SK-N-SH treated with all-trans-retinoic acid at 6 μM for 48 hours (cell line): ENCODE data around the gene HACD2.
"Not testable (repeated sequence)": the region's sequence is repeated elsewhere in the genome, so short reads cannot be mapped to it uniquely, and the experiment has no call there.

Experiments
- ATAC-seq: fragments of 200-7000 bp; cut with Tn5 transposase; 3 replicates; pipeline ENCODE4 v1.9.1; 2020; ENCODE audit warnings: mild to moderate bottlenecking, moderate library complexity
- ARNTL ChIP-seq: fragments of 450-650 bp; formaldehyde crosslinking; IDR thresholded peaks from 2 replicates; pipeline ENCODE4 v1.5.0; 2020; ENCODE audit warnings: low read depth, mild to moderate bottlenecking, moderate library complexity, borderline replicate concordance
- BACH2 ChIP-seq: fragments of 250-450 bp; sonication (Bioruptor Pico); IDR thresholded peaks from 2 replicates; pipeline ENCODE4 v1.9.0; 2021; ENCODE audit warnings: mild to moderate bottlenecking, borderline replicate concordance
- ESRRG ChIP-seq: fragments of 250-450 bp; sonication (Bioruptor Pico); IDR thresholded peaks from 2 replicates; pipeline ENCODE4 v1.6.1; 2021; ENCODE audit warnings: mild to moderate bottlenecking
- GLIS3 ChIP-seq: fragments of 250-450 bp; sonication (Bioruptor Pico); IDR thresholded peaks from 2 replicates; pipeline ENCODE4 v1.5.0; 2020; ENCODE audit warnings: mild to moderate bottlenecking, moderate library complexity
- ISL1 ChIP-seq: fragments of 250-450 bp; sonication (Bioruptor Pico); IDR thresholded peaks from 2 replicates; pipeline ENCODE4 v2.1.2; 2022; ENCODE audit warnings: mild to moderate bottlenecking, moderate library complexity
- PPARA ChIP-seq: fragments of 250-450 bp; sonication (Bioruptor Pico); IDR thresholded peaks from 2 replicates; pipeline ENCODE4 v1.5.0; 2020; ENCODE audit warnings: mild to moderate bottlenecking, borderline replicate concordance
- RARB ChIP-seq: fragments of 250-450 bp; sonication (Bioruptor Pico); IDR thresholded peaks from 2 replicates; pipeline ENCODE4 v1.8.0; 2021; ENCODE audit warnings: mild to moderate bottlenecking, moderate library complexity
- SNAI2 ChIP-seq: fragments of 250-450 bp; sonication (Bioruptor Pico); IDR thresholded peaks from 2 replicates; pipeline ENCODE4 v1.5.0; 2020; ENCODE audit warnings: mild to moderate bottlenecking, moderate library complexity
- TCF4 ChIP-seq: fragments of 250-450 bp; sonication (Bioruptor Pico); IDR thresholded peaks from 2 replicates; pipeline ENCODE4 v1.8.0; 2021; ENCODE audit warnings: mild to moderate bottlenecking, moderate library complexity, borderline replicate concordance
- TOX ChIP-seq: fragments of 250-450 bp; sonication (Bioruptor Pico); IDR thresholded peaks from 2 replicates; pipeline ENCODE4 v1.8.0; 2021; ENCODE audit warnings: mild to moderate bottlenecking, moderate library complexity, borderline replicate concordance
- TSHZ2 ChIP-seq: fragments of 250-450 bp; sonication (Bioruptor Pico); IDR thresholded peaks from 2 replicates; pipeline ENCODE4 v1.5.0; 2020; ENCODE audit warnings: mild to moderate bottlenecking, moderate library complexity
- ZC3H10 ChIP-seq: fragments of 250-450 bp; sonication (Bioruptor Pico); IDR thresholded peaks from 2 replicates; pipeline ENCODE4 v1.5.1; 2021; ENCODE audit warnings: mild to moderate bottlenecking, moderate library complexity
- ZFP30 ChIP-seq: fragments of 450-650 bp; formaldehyde crosslinking; IDR thresholded peaks from 2 replicates; pipeline ENCODE4 v1.5.0; 2022; ENCODE audit warnings: mild to moderate bottlenecking, moderate library complexity
- ZNF565 ChIP-seq: fragments of 450-650 bp; formaldehyde crosslinking; conservative IDR thresholded peaks from 2 replicates; pipeline ENCODE4 v1.5.0; 2020; ENCODE audit warnings: low read depth, mild to moderate bottlenecking, moderate library complexity
- ZNF70 ChIP-seq: fragments of 450-650 bp; formaldehyde crosslinking; IDR thresholded peaks from 2 replicates; pipeline ENCODE4 v1.5.0; 2020; ENCODE audit warnings: mild to moderate bottlenecking, moderate library complexity
- ZNF8 ChIP-seq: fragments of 450-650 bp; formaldehyde crosslinking; IDR thresholded peaks from 2 replicates; pipeline ENCODE4 v1.5.0; 2020; ENCODE audit warnings: mild to moderate bottlenecking, moderate library complexity
- TF ChIP-seq, protein P1 (sequence below): fragments of 250-450 bp; sonication (Bioruptor Pico); IDR thresholded peaks from 2 replicates; pipeline ENCODE4 v1.5.1; 2020; ENCODE audit warnings: low read depth, mild to moderate bottlenecking, moderate library complexity
- TF ChIP-seq, protein P2 (sequence below): fragments of 250-450 bp; sonication (Bioruptor Pico); IDR thresholded peaks from 2 replicates; pipeline ENCODE4 v1.5.1; 2021; ENCODE audit warnings: mild to moderate bottlenecking, moderate library complexity
- TF ChIP-seq, protein P3 (sequence below): fragments of 250-450 bp; sonication (Bioruptor Pico); IDR thresholded peaks from 2 replicates; pipeline ENCODE4 v1.8.0; 2020; ENCODE audit warnings: mild to moderate bottlenecking, moderate library complexity, borderline replicate concordance

Gene HACD2

DNA sequence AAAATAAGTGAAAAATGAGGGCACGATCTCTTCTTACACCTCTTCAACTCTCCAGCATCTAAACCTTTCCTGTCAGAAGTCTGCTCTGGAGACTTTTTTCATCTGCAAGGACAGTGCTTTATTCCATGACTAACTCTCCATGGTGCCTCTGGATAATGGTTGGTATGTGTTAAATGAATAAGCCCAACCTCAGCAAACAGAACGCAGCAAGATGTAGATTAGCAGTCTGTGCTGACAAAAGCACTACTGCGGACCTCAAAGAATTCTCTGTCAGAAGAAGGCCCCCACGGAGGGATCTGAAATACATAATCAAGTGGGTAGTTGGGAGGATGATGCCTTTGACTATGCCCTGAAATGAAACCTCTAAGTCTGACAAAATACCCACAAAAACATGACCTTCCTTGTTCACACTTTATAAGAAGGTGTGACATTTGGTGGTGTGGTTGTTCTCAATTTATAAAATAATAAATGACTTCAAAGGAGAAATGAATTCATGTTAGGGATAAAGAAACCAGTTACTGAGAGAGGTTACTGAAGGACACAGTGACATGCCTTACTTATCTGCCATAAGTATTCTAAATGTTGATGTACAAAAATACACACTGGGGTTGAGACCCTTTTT, 92.8 kb downstream of the HACD2 start:
- TF ChIP-seq, protein P1, sequence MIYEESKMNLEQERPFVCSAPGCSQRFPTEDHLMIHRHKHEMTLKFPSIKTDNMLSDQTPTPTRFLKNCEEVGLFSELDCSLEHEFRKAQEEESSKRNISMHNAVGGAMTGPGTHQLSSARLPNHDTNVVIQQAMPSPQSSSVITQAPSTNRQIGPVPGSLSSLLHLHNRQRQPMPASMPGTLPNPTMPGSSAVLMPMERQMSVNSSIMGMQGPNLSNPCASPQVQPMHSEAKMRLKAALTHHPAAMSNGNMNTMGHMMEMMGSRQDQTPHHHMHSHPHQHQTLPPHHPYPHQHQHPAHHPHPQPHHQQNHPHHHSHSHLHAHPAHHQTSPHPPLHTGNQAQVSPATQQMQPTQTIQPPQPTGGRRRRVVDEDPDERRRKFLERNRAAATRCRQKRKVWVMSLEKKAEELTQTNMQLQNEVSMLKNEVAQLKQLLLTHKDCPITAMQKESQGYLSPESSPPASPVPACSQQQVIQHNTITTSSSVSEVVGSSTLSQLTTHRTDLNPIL = no peak
- TF ChIP-seq SNAI2 (CRISPR knock-in tag) (no peak), ARNTL (no peak), ZNF70 (CRISPR knock-in tag) (no peak), ZC3H10 (CRISPR knock-in tag) (no peak)
- TF ChIP-seq, protein P2, sequence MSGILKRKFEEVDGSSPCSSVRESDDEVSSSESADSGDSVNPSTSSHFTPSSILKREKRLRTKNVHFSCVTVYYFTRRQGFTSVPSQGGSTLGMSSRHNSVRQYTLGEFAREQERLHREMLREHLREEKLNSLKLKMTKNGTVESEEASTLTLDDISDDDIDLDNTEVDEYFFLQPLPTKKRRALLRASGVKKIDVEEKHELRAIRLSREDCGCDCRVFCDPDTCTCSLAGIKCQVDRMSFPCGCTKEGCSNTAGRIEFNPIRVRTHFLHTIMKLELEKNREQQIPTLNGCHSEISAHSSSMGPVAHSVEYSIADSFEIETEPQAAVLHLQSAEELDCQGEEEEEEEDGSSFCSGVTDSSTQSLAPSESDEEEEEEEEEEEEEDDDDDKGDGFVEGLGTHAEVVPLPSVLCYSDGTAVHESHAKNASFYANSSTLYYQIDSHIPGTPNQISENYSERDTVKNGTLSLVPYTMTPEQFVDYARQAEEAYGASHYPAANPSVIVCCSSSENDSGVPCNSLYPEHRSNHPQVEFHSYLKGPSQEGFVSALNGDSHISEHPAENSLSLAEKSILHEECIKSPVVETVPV (CRISPR knock-in tag) = no peak
- ATAC-seq = no peak

GRCh38 chr3:123489400-123490004, 95.4 kb downstream of the HACD2 start:
- TF ChIP-seq GLIS3 (CRISPR knock-in tag) (no peak), ZNF8 (CRISPR knock-in tag) (no peak), TCF4 (CRISPR knock-in tag) (no peak), ZFP30 (CRISPR knock-in tag) (no peak), TOX (CRISPR knock-in tag) (no peak), ESRRG (CRISPR knock-in tag) (no peak), ISL1 (CRISPR knock-in tag) (no peak), BACH2 (no peak), SNAI2 (CRISPR knock-in tag) (no peak), TSHZ2 (CRISPR knock-in tag) (no peak), RARB (CRISPR knock-in tag) (no peak)
- TF ChIP-seq, protein P1 = no peak
- TF ChIP-seq, all 23 proteins: peak for 0
- peak; percentile 93 for ATAC-seq

- TF ChIP-seq PPARA (no peak), ZNF565 (CRISPR knock-in tag) (no peak), ZNF70 (CRISPR knock-in tag) (no peak)
- TF ChIP-seq, protein P3, sequence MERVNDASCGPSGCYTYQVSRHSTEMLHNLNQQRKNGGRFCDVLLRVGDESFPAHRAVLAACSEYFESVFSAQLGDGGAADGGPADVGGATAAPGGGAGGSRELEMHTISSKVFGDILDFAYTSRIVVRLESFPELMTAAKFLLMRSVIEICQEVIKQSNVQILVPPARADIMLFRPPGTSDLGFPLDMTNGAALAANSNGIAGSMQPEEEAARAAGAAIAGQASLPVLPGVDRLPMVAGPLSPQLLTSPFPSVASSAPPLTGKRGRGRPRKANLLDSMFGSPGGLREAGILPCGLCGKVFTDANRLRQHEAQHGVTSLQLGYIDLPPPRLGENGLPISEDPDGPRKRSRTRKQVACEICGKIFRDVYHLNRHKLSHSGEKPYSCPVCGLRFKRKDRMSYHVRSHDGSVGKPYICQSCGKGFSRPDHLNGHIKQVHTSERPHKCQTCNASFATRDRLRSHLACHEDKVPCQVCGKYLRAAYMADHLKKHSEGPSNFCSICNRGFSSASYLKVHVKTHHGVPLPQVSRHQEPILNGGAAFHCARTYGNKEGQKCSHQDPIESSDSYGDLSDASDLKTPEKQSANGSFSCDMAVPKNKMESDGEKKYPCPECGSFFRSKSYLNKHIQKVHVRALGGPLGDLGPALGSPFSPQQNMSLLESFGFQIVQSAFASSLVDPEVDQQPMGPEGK = no peak
- ATAC-seq = no peak
These were observed 96.1 kb downstream of the HACD2 start for GRCh38 chr3:123488645-123489347.

DNA sequence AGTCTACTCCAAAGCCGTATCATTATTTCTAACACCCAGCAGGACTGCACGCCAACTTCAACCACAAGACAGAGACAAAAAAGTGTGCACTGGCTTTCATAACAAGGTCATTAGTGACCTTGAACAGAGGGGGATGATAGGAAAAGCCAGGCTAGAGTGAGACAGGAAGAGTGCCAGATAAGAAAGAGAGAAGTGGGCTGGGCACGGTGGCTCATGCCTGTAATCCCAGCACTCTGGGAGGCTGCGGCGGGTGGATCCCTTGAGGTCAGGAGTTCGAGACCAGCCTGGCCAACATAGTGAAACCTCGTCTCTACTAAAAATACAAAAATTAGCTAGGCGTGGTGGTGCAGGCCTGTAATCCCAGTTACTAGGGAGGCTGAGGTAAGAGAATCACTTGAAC, 97.8 kb downstream of the HACD2 start:
- not testable (repeated sequence) for ATAC-seq
